Heart left ventricle (tissue), 13 donors: ENCODE data around the gene TAOK3.

Source experiments
- POLR2A ChIP-seq, 2 donors: fragments of 450-650 bp; IDR thresholded peaks; one replicate each; pipeline ENCODE4 v1.6.1; 2017; ENCODE audit warnings: antibody characterized with exemption in 2 of 2, mild to moderate bottlenecking in 2 of 2, moderate library complexity in 2 of 2
- TF ChIP-seq, protein P1 (sequence below), 12 donors: fragments of 200-600 bp; sonication (generic) in 4 of 12; IDR thresholded peaks; one replicate each; pipeline versions ENCODE4 v1.5.0 to v1.8.0; 2018 to 2022; ENCODE audit warnings: antibody characterized with exemption in 12 of 12, mild to moderate bottlenecking in 5 of 12
- donor health status: ischemic (EF 13 %, LVEDD 7.1; RV severe dilation, severe dysfunction).
- donor health status: DM: no; HTN: yes; CAD: no.
- donor health status: DM: no; HTN: no; CAD: no.
- donor health status: ischemic (EF 25% LVEDD 6.9; RV normal size, moderate dysfunction).
- donor health status: ischemic (EF 25% LVEDD 5.7; RV mildly dilated, moderate dysfunction).
- donor health status: ischemic (EF 35%, LVEDD 5.7; RV mildly dilated, moderate dysfunction).
- donor health status: nonischemic (EF 11% LVEDD 7.7; RV severe dilation, severe dysfunction).
- donor health status: DM: yes; HTN: yes; CAD: no.
- donor health status: PGD.
- donor health status: ischemic (EF 29% LVEDD 5.4; RV normal size, mild dysfunction).
- donor health status: nonischemic (EF 23%, LVEDD 6.1; RV moderate dilation, normal function).

DNA sequence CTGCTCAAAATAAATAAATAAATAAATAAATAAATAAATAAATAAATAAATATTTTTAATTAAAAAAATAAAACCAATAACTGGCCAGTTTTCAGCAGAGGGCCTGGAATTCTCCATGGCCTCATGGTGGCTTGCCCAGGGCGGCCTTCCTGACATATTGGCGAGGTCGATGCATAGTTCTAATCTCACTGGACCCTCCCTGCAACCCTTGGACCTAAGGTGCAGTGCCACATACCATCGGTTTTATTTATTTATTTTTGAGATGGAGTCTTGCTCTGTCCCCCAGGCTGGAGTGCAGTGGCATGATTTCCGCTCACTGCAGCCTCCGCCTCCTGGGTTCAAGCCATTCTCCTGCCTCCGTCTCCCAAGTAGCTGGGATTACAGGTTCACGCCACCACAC, 265.0 kb downstream of the TAOK3 start:
- TF ChIP-seq, protein P1, sequence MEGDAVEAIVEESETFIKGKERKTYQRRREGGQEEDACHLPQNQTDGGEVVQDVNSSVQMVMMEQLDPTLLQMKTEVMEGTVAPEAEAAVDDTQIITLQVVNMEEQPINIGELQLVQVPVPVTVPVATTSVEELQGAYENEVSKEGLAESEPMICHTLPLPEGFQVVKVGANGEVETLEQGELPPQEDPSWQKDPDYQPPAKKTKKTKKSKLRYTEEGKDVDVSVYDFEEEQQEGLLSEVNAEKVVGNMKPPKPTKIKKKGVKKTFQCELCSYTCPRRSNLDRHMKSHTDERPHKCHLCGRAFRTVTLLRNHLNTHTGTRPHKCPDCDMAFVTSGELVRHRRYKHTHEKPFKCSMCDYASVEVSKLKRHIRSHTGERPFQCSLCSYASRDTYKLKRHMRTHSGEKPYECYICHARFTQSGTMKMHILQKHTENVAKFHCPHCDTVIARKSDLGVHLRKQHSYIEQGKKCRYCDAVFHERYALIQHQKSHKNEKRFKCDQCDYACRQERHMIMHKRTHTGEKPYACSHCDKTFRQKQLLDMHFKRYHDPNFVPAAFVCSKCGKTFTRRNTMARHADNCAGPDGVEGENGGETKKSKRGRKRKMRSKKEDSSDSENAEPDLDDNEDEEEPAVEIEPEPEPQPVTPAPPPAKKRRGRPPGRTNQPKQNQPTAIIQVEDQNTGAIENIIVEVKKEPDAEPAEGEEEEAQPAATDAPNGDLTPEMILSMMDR (IDR thresholded peaks at IDR 0.05), result no peak
- no peak for TF ChIP-seq POLR2A (IDR thresholded peaks at IDR 0.05)
